Activated CD8-positive, alpha-beta memory T cell treated with anti-CD3 and anti-CD28 coated beads for 36 hours (primary cell): ENCODE measurements around the gene CDC42EP4. TPM values are rescaled to one million over a fixed set of nuclear protein-coding genes. Genes with fewer than 3 reads are reported as not detected.

Source experiments
- CTCF ChIA-PET: fragments of 350-600 bp; sonication (Branson Sonifier 250); formaldehyde crosslinking; loops from one replicate; lab custom pipeline; 2021; ENCODE audit warnings: antibody characterized with exemption; lab: Charles Lee
- POLR2A ChIA-PET: fragments of 350-600 bp; sonication (Branson Sonifier 250); formaldehyde crosslinking; loops from one replicate; lab custom pipeline; 2021; ENCODE audit warnings: antibody characterized with exemption; lab: Charles Lee
- total RNA-seq, 2 experiments: library from RNA; stranded (reverse); gene quantifications; one replicate each; pipeline ENCODE4 v1.2.3, GENCODE V29; 2021

CDC42EP4 gene
- total RNA-seq, 2 experiments from 2014 or later, result 0.34 to 0.53 TPM

GRCh38 chr17:73240561-73240960 is 71.2 kb downstream of the CDC42EP4 start:
- CTCF ChIA-PET, result no interaction called here
- POLR2A ChIA-PET, result no interaction called here

GRCh38 chr17:73237714-73238113 is 74.1 kb downstream of the CDC42EP4 start:
- POLR2A ChIA-PET, result interaction anchor here (0.7 kb wide), 1 partner anchor 157 kb away, joined by 3 read pairs; no protein-coding TSS in a partner anchor
- CTCF ChIA-PET, result no interaction called here

- ChIA-PET CTCF (interaction anchor here (0.7 kb wide), 1 partner anchor 17 kb away, joined by 3 read pairs; no protein-coding TSS in a partner anchor), POLR2A (no interaction called here)
These were observed 77.1 kb downstream of the CDC42EP4 start for GRCh38 chr17:73234736-73235135.

Other genes starting within 250 kb of the CDC42EP4 start
- 10 to 100 TPM; 16.1 to 17.2 TPM for gene SLC39A11, start 219.3 kb downstream of the CDC42EP4 start, total RNA-seq
- under 1 TPM; 0.44 to 0.46 TPM for gene SSTR2, start 147.0 kb downstream of the CDC42EP4 start, total RNA-seq
- gene COG1, start 118.9 kb downstream of the CDC42EP4 start, total RNA-seq, result 10 to 100 TPM; 23.2 to 23.6 TPM
- gene CPSF4L, start 50.1 kb downstream of the CDC42EP4 start, total RNA-seq, result not detected